Stimulated activated CD8-positive, alpha-beta memory T cell treated with anti-CD3 and anti-CD28 coated beads, Interleukin-15, amount 100 ng/mL, for 24 hours (primary cell): Measurements from ENCODE around the gene PRR5.
"Not testable (repeated sequence)": the region's sequence is repeated elsewhere in the genome, so short reads cannot be mapped to it uniquely, and the experiment has no call there.

Experiments used
- DNase-seq: peaks from one replicate; pipeline ENCODE4 v3.0.0-alpha.2; 2020; ENCODE audit warnings: low read depth

The PRR5 gene

GRCh38 chr22:44701824-44702478 lies at the start of gene PRR5:
TSS of gene PRR5 (plus strand) at chr22:44702204. CDS start at chr22:44702475, 271 bp downstream.
- DNase-seq, result peak; percentile 57

- DNase-seq, result not testable (repeated sequence)
Measured at GRCh38 chr22:44652866-44653265, 49.1 kb upstream of the PRR5 start.

GRCh38 chr22:44658311-44658953 lies 43.6 kb upstream of the PRR5 start:
- no peak for DNase-seq

- DNase-seq, result no peak
Measured at GRCh38 chr22:44659140-44659539, 42.9 kb upstream of the PRR5 start.

GRCh38 chr22:44660051-44660830 lies 41.8 kb upstream of the PRR5 start:
- no peak for DNase-seq

- DNase-seq, result no peak
Measured at GRCh38 chr22:44661070-44661469, 40.9 kb upstream of the PRR5 start.

- no peak for DNase-seq
Measured at GRCh38 chr22:44661659-44662569, 40.1 kb upstream of the PRR5 start.

GRCh38 chr22:44663256-44663999 lies 38.6 kb upstream of the PRR5 start:
- DNase-seq, result no peak

GRCh38 chr22:44664149-44664548 lies 37.9 kb upstream of the PRR5 start:
- DNase-seq, result no peak

GRCh38 chr22:44665115-44665514 lies 36.9 kb upstream of the PRR5 start:
- no peak for DNase-seq

GRCh38 chr22:44666207-44666585 lies 35.8 kb upstream of the PRR5 start:
- no peak for DNase-seq

- DNase-seq, result no peak
Measured at GRCh38 chr22:44667276-44667675, 34.7 kb upstream of the PRR5 start.

- no peak for DNase-seq
Measured at GRCh38 chr22:44667829-44668189, 34.2 kb upstream of the PRR5 start.

GRCh38 chr22:44668190-44668885 lies 33.7 kb upstream of the PRR5 start:
- DNase-seq, result no peak

GRCh38 chr22:44668886-44669521 lies 33.0 kb upstream of the PRR5 start:
- no peak for DNase-seq

GRCh38 chr22:44669561-44669976 lies 32.4 kb upstream of the PRR5 start:
- DNase-seq, result no peak

- no peak for DNase-seq
Measured at GRCh38 chr22:44670220-44670988, 31.6 kb upstream of the PRR5 start.

- no peak for DNase-seq
Measured at GRCh38 chr22:44671742-44672141, 30.3 kb upstream of the PRR5 start.

GRCh38 chr22:44672632-44673031 lies 29.4 kb upstream of the PRR5 start:
- DNase-seq, result no peak

- DNase-seq, result no peak
Measured at GRCh38 chr22:44673406-44673805, 28.6 kb upstream of the PRR5 start.
